Measurements from ENCODE around the gene PHF19.
A peak's percentile ranks its signal among the peaks of the same experiment; 100 is the strongest.

The PHF19 gene

DNA sequence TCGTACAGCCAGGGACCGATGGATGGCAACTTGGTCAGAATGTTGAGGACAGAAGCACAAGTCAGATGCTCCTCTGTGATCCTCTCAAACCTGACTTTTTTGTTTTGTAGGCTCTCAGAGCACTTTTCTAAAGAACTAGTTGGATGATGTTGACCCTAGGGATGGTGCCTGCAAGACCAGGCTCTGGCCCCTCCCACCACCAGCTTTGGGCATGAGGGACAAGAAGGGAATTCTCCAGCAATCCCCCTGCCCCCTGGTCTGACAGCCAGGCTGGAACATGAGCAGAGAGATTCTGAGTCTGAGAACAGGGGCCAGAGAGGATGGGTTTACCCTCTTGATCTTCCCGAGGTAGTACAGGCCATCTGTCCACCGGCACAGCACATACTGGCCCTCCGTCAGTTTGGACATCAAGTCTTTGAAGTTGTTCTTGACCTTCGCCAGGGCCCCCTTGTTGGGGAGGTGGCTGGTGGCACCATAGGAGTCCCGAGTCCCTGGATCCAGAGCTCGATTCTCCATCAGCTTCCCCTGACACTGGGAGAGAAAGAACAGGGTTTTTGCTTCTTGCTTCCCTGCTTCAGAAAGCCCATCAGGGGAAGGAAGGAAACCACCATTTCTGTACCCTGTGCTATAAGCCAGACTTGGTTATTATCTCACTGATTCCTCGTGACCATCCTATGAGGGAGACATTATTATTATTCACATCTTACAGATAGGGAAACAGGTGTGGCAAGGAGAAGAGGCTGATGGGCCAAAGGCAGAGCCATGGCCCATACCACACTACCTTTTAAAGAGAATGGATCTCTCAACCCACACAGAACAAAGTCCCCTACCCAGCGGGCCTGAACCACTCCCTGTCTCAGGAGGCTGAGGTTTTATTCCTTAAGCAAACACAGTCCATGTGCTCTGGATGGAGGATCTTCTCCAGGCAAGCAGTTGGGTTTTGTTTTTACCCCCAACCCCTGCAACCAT, 2.5 kb downstream of the PHF19 start:
- DNase-seq (ENCODE audit: low read depth in 3 of 3, low spot score in 1 of 3), result no peak

DNA sequence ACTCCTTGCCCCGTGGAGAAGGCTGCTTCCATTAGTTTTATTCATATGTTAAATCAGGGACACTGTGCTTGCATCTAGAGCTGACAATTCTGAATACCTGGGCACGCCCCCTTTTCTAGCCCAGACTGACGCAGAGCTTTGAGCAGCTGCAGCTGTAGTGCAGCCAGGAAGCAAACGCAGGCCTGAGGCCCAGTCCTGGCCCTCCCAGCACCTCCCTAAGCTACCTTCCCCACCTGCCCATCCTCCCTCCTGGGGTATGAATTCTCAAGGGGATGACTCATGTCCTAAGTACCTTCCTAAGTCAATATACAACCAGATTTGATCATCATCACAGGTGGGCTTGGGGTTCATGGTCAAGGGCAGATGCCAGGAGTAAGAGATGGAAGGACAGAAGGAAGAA, 3.5 kb downstream of the PHF19 start:
- no peak for DNase-seq (ENCODE audit: low read depth in 3 of 3, low spot score in 1 of 3)

DNA sequence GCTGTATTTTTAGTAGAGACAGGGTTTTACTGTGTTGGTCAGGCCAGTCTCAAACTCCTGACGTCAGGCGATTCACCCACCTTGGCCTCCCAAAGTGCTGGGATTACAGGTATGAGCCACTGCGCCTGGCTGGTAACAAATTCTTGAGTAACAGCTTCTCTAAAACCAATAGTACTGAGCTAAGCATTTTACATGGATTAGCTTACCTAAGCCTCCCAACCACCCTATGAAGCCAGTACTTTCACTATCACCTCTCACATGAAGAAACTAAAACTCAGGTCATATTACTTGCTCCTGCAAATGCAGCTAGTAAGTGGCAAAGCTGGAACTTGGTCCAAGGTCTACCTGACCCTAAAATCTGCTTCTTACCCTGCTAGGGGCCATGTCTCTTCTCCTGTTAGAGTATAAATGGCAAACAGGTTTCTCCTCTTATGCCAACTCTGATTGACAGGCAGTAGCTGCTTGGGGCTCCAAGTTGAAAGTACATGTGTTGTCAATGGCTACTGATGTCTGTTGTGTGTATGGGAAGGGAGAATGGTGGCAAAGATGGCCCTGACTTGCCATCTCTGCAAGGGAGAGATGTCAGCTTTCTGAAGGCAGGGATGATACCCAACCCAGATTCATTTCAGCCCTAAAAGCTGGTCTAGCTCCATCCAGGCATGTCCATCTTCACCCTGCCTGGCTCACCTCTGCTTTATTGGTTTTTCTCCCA, 4.0 kb downstream of the PHF19 start:
- no peak for DNase-seq (ENCODE audit: low read depth in 3 of 3, low spot score in 1 of 3)

DNA sequence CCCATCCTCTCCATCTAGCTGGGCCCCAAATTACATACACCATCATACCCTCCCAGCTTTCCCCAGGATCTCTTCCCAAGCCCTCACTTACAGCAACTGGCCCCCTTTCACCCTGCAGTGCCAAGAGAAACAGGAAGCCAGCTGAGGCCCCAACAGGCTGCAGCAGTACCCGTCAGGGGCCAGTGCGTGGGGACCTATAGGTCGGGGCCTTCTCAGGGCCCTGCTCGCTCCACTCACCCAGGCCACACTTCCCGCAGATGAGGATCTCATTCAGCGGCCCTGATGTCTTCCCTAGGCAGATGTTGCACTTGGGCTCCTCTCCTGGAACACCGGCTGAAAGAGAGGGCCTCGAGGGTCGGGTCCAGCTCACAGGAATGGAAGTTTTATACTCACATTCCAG, 6.8 kb downstream of the PHF19 start:
- no peak for DNase-seq (ENCODE audit: low read depth in 3 of 3, low spot score in 1 of 3)

GRCh38 chr9:120869726-120870125, 7.3 kb downstream of the PHF19 start:
- no peak for DNase-seq (ENCODE audit: low read depth in 3 of 3, low spot score in 1 of 3)

- DNase-seq (ENCODE audit: low read depth in 3 of 3, low spot score in 1 of 3), result no peak
Measured at GRCh38 chr9:120869360-120869687, 7.7 kb downstream of the PHF19 start.

GRCh38 chr9:120868676-120869359, 8.2 kb downstream of the PHF19 start:
- DNase-seq (ENCODE audit: low read depth in 3 of 3, low spot score in 1 of 3), result peak; percentile 94 to 97 (median 94)

DNA sequence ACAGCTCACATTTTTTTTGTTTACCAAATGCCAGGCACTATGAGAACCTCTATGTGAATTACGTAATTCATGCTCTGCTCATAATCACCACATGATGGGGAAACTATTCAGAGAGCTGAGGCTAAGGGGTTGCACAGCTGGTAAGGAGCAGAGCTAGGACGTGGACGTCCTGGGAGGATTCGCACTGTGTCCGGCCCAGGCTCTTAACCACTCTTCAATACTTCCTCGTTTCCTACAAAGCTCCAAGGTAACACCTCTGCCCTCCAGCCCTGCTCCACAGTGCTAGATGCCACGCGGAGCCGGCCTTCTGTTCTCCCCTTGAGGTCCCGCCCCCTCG, 8.7 kb downstream of the PHF19 start:
- DNase-seq (ENCODE audit: low read depth in 3 of 3, low spot score in 1 of 3), result no peak

DNA sequence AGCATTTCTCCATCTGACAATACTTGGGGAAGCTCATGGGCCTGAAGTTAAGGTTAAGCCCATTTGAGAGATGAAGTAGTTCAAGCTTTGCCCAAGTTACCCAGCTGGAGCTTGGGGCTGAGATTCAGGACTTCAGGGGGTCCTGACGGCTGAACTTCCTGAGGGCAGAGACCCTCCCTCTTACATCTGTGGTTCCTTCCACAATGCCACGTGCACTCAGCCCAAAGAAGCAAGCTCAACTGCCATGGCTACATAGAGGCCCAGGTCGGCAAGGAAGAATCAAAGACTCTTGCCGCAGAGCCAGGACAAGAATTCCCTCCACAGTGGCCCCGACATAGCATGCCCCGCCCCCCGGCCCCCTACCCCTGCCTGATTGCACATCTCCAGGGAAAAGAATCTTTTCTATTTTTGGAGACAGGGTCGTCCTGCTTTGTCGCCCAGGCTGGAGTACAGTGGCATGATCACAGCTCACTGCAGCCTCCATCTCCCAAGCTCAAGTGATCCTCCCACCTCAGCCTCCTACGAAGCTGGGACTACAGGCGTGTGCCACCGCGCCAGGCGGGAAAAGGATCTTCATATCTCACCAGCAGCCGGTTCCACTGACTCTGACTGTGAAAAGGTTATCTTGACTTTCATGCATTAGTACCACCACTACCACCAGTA, 9.2 kb downstream of the PHF19 start:
- DNase-seq (ENCODE audit: low read depth in 3 of 3, low spot score in 1 of 3), result no peak

- DNase-seq (ENCODE audit: low read depth in 3 of 3, low spot score in 1 of 3), result no peak
Measured at GRCh38 chr9:120866651-120867050, 10.3 kb downstream of the PHF19 start.

GRCh38 chr9:120865809-120866208, 11.2 kb downstream of the PHF19 start:
- DNase-seq (ENCODE audit: low read depth in 3 of 3, low spot score in 1 of 3), result no peak

DNA sequence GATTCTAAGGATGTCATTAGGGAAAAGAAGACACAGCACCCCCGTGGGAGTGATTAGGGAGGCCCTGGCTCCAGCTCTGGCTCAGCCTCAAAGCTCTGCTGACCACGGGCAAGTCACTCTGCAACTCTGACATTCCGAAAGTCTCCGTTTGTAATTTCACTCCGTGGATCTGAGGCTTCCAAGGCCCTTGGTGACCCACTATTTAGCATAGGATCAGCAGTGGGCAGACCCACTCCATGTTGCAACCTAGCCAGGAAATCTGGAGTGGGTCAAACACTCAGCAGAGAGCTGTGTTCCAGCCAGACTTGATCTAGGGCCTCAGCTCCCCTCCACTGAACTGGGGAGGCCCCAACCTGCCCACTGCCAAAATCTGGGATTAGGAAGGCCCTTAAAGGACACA, 11.8 kb downstream of the PHF19 start:
- DNase-seq (ENCODE audit: low read depth in 3 of 3, low spot score in 1 of 3), result no peak

DNA sequence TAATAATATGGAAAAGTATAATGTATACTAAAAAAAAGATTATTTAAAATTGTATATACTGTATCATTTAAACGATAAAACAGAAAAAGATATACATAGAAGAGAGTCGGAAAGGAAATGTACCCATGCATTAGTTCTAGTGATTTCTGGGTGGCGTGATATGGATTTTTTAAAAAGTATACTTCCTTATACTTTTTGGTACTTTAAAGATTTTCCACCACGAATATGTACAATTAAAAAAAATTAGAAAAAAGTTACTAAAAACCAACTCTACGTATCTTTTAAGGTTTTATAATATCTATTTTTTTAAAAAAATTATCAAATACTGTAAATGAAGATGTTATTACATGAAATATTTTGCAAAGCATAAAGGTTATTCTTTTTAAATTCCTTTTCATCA, 12.3 kb downstream of the PHF19 start:
- DNase-seq (ENCODE audit: low read depth in 3 of 3, low spot score in 1 of 3), result no peak

GRCh38 chr9:120863833-120864232, 13.2 kb downstream of the PHF19 start:
- DNase-seq (ENCODE audit: low read depth in 3 of 3, low spot score in 1 of 3), result no peak

DNA sequence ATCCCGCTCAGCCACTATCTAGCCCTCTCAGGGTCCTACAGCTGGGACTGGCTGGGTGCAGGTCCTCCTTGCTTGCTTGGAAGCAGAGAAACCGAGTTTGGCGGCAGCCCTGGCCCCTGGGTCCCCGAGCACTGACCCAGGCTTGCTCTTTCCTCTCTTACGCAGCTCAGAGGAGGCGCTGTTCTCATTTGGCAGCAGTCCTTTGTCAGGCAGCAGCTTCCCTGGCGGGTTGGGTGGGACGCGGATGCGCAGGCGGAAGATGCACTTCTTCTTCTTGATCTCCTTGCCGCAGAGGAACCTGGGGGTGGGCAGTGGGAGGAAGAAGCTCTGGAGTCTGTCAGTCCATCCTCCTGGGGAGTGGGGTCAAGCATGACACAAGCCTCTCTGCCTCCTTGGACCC, 14.5 kb downstream of the PHF19 start:
- DNase-seq (ENCODE audit: low read depth in 3 of 3, low spot score in 1 of 3), result no peak

DNA sequence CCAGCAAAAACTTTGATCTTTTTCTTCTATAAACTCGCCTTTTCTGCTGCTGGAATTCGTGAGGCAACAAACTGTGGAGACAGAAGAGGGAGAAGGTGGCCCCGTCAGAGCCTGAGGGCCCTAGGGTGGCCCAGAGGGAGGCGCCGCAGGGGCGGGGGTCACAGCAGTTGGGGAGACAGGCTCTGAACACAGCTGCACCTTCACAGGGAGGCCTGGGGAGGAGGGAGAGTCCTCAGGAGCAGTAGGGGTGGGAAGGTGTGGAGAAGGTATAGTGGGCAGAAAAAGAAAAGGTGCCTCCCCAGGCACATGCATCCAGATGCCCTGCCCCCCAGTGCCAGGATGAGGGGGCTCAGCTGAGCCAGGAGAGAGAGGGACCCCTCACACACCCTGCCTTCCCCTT, 15.1 kb downstream of the PHF19 start:
- DNase-seq (ENCODE audit: low read depth in 3 of 3, low spot score in 1 of 3), result no peak

- no peak for DNase-seq (ENCODE audit: low read depth in 3 of 3, low spot score in 1 of 3)
Measured at GRCh38 chr9:120860083-120860482, 16.9 kb downstream of the PHF19 start.

GRCh38 chr9:120859361-120859760, 17.6 kb downstream of the PHF19 start:
- no peak for DNase-seq (ENCODE audit: low read depth in 3 of 3, low spot score in 1 of 3)

GRCh38 chr9:120857902-120858301, 19.1 kb downstream of the PHF19 start:
- DNase-seq (ENCODE audit: low read depth in 3 of 3, low spot score in 1 of 3), result no peak

GRCh38 chr9:120857481-120857880, 19.5 kb downstream of the PHF19 start:
- no peak for DNase-seq (ENCODE audit: low read depth in 3 of 3, low spot score in 1 of 3)

DNA sequence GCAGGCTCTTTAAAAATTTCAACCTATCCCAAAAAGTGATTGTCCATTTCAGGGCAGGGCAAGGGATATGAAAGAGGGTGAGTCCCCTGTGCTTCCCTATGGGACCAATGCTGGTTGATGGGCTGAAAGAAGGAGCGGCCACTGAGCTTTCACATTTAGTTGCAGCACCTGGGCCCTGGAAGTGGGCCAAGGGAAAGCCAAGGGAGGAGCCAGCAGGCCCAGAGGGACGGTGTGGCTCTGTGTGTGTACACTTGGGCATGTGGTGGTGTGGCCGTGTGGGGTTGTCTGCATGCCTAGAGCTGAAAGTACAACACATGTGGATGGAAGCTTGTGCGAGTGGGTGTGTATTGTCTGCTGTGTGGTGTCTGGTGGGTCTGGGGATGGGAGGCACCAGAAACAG, 20.3 kb downstream of the PHF19 start:
- DNase-seq (ENCODE audit: low read depth in 3 of 3, low spot score in 1 of 3), result no peak

Data from stimulated activated CD4-positive, alpha-beta T cell treated with anti-CD3 and anti-CD28 coated beads, TNF-alpha, amount 100 ng/mL, for 1 hour (primary cell).